Measurements from ENCODE around the gene GOLPH3.

- TF ChIP-seq POLR2AphosphoS5 (IDR thresholded peaks at IDR 0.05; ENCODE audit: low read depth, low read length) (no peak), POLR2A (IDR thresholded peaks at IDR 0.05; ENCODE audit: low read depth, low read length) (no peak)
Observed at GRCh38 chr5:32092938-32093812, 80.9 kb downstream of the GOLPH3 start.
